Endothelial cell of umbilical vein (primary cell): ENCODE results near the gene HTR2B.

Source experiments
- CTCF ChIP-seq, 2 donors: IDR thresholded peaks; 1 replicate in 1 of 2; 2 replicates in 1 of 2; pipeline ENCODE4 v1.5.1; 2011; ENCODE audit warnings: low read length in 2 of 2, mild to moderate bottlenecking in 2 of 2, moderate library complexity in 2 of 2, control low read depth in 1 of 2, inconsistent platforms in 1 of 2, low read depth in 1 of 2; ENCODE audit not compliant: insufficient read depth in 1 of 2; ENCODE audit errors: extremely low read depth in 1 of 2
- FOS ChIP-seq: IDR thresholded peaks from 2 replicates; pipeline ENCODE4 v1.6.1; 2011; ENCODE audit warnings: mild to moderate bottlenecking, low read length, moderate library complexity, borderline replicate concordance; ENCODE audit not compliant: insufficient read depth
- JUN ChIP-seq: IDR thresholded peaks from 2 replicates; pipeline ENCODE4 v1.6.1; 2011; ENCODE audit warnings: borderline replicate concordance, low read depth; ENCODE audit not compliant: insufficient read length, insufficient read depth
- POLR2AphosphoS5 ChIP-seq: IDR thresholded peaks from 2 replicates; pipeline ENCODE4 v1.6.1; 2012; ENCODE audit warnings: low read depth, mild to moderate bottlenecking, control low read depth, low read length, moderate library complexity; ENCODE audit not compliant: insufficient read depth

- TF ChIP-seq FOS (no peak), CTCF (IDR thresholded peaks at IDR 0.05; ENCODE audit: extremely low read depth in 1 of 2, insufficient read depth in 1 of 2, low read depth in 1 of 2, low read length in 2 of 2) (no peak), JUN (no peak), POLR2AphosphoS5 (no peak)
Measured at GRCh38 chr2:231058761-231059550, 65.9 kb downstream of the HTR2B start.
